ENCODE measurements around the gene FBXL22.
A peak's percentile ranks its signal among the peaks of the same experiment; 100 is the strongest.

The FBXL22 gene, protein sequence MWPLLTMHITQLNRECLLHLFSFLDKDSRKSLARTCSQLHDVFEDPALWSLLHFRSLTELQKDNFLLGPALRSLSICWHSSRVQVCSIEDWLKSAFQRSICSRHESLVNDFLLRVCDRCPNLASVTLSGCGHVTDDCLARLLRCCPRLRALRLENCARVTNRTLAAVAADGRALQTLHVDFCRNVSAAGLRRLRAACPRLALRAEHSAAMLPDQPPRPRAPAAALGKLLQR

DNA sequence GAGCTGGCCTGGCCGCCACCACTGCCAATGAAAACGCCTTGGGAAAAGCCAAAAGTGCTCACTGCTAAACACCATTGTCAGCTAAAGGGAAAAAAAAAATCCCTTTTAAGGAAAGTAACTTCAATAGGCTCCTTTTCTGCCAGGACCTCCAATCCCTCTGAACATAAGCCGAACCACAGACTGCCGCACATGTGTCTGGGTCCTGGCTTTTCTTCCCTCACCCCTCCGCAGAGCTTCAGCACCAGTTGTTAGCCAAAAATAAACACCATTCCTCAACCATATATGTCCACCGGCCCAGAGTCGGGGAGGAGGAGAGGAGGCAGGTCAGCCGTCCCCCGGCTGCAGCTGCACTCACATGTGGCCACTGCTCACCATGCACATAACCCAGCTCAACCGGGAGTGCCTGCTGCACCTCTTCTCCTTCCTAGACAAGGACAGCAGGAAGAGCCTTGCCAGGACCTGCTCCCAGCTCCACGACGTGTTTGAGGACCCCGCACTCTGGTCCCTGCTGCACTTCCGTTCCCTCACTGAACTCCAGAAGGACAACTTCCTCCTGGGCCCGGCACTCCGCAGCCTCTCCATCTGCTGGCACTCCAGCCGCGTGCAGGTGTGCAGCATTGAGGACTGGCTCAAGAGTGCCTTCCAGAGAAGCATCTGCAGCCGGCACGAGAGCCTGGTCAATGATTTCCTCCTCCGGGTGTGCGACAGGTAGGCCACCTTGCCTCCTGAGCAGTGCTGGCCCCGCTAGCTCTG, at the start of gene FBXL22:
FBXL22 (plus strand) TSS at position 350 of the 753 bp plus-strand sequence; CDS start at position 356, 6 bp downstream.
- DNase-seq: no peak
- in situ Hi-C loops (cut with MboI; ENCODE audit: low pct_unique_long_range_greater_than_20kb, low sequenced_read_pairs): no loop called here

DNA sequence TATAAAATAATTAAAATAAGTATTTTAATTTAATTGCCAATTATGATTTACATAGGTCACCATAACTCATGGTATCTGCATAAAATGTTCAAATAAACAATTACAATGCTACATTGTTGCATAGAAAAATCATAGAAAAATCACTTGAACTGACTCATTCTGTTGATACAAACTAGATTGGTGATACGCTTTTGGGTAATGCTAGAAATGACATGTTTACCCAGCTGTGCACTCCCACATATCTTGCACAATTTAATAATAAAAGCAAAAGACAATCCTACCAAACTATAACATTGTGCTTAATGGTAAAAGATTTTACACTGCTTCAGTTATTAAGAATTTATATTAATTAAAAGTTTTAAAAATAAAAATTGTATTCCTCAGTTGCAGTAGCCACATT, 45.8 kb upstream of the FBXL22 start:
- in situ Hi-C loops (cut with MboI; ENCODE audit: low pct_unique_long_range_greater_than_20kb, low sequenced_read_pairs): no loop called here
- DNase-seq: no peak

DNA sequence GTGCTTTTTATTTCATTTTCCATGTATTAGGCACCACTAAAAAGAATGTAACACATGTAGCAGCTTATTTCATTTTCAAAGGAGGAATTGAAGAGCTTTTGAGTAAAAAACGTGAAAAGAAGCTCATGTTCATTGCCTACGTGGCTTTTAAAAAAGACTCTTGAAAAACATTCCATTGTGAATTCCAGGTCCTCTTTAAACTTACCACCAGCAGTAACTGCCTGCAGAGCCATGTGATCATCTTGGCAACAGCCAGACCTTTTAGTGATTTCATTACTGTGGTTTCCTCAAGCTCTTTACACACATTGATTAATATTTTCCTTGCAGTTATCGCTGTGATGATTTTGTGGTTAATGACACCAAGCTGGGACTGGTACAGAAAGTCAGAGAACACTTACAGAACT, 43.8 kb upstream of the FBXL22 start:
- in situ Hi-C loops (cut with MboI; ENCODE audit: low pct_unique_long_range_greater_than_20kb, low sequenced_read_pairs): no loop called here
- DNase-seq: peak; percentile 20

DNA sequence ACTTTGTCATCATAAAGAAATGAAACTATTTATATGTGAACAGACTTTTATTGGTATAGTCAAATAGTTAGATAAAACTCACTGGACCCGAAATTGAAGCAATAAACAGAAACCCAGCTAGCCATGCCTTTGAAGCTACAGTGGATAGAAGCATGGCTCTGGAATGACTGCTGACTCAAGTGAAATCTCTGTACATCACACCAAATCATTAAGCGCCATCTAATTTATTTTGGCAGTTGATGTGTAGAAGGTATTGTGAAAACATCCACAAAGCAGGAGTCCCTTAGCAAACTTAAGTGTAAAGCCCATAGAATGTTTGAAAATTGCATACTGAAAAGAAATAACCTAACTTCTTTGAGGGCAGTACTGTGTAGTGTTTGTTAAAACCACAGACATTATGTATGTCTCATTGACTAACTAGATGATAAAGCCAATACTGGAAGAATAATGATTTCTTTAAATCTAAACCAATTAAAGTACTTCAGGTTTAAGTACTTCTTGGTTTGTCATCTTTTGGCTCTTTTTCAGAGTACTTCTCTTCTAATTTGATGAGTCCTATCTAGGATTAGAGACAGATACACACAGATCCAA, 42.8 kb upstream of the FBXL22 start:
- no peak for DNase-seq
- in situ Hi-C loops (cut with MboI; ENCODE audit: low pct_unique_long_range_greater_than_20kb, low sequenced_read_pairs): no loop called here

DNA sequence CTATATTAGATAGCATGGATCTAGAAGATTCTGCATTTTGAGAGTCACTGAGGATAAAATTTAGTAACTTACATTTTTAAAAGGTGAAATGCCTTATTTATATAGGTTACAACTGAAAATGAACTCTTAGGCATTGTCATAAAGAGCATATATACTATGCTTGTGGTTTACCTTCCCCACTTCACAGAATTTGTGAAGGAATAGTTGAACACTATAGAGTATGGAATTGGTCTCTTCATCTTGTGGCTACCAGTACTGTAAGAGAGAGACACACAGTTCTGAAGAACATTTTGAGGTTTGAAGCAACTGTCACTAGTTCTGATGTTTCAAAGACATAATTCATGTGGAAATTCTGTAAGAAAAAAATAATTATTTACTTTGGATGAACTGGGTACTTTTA, 41.7 kb upstream of the FBXL22 start:
- no peak for DNase-seq
- in situ Hi-C loops (cut with MboI; ENCODE audit: low pct_unique_long_range_greater_than_20kb, low sequenced_read_pairs): no loop called here

DNA sequence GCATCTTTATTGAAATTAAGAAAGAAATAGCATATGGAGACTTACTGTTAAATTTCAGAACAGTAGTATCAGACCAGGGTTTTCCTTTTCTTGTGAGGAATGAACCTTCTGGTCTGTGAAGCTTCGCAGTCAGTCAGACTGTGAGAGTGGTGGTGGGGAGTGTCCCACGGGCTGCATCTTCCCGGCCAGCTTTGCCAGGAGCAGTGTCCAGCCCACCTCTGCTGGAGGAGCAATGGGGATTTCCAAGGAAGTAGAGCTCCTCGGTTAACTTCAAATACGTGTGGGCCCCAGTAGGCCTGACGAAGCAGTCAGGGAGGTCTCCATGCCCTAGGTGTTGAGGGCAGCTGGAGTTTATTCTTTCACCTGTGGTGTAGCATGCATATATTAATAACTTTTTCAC, 40.9 kb upstream of the FBXL22 start:
- no peak for DNase-seq
- in situ Hi-C loops (cut with MboI; ENCODE audit: low pct_unique_long_range_greater_than_20kb, low sequenced_read_pairs): no loop called here

DNA sequence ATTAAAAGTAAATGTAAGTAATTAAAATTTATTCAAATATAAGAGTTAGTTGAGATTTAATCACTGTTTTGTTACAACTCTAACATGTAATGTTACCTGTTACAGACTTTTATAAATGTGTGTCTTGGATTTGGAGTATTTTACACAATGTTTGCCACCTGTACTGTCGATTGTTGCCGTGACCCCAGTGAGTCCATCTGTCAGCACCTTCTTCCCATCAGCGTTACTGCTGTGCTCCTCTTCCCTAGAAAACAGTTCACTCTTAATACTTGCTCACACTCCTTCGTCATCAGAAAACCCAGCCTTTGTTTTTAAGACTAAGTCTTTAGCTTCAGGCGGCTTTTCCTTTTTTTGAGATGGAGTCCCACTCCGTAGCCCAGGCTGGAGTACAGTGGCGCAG, 40.5 kb upstream of the FBXL22 start:
- DNase-seq: no peak
- in situ Hi-C loops (cut with MboI; ENCODE audit: low pct_unique_long_range_greater_than_20kb, low sequenced_read_pairs): no loop called here

DNA sequence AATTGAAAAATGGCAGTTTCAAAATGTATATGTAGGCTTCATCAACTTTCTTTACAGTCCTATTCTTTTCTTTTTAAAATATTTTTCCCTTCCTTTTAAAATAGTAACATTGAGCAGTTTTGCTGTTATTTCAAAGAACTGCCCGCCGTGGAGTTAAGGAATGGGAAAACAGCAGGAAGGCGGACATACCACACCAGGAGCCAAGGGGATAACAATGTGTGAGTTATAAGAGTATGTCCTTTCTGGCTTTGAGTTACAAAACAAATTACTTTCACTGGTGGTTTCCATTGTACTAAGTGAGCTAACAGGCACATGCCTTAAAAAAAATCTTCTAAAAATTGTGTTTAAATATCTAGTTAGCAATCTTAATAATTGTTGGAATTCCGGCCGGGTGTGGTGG, 37.4 kb upstream of the FBXL22 start:
- DNase-seq: no peak
- in situ Hi-C loops (cut with MboI; ENCODE audit: low pct_unique_long_range_greater_than_20kb, low sequenced_read_pairs): no loop called here

DNA sequence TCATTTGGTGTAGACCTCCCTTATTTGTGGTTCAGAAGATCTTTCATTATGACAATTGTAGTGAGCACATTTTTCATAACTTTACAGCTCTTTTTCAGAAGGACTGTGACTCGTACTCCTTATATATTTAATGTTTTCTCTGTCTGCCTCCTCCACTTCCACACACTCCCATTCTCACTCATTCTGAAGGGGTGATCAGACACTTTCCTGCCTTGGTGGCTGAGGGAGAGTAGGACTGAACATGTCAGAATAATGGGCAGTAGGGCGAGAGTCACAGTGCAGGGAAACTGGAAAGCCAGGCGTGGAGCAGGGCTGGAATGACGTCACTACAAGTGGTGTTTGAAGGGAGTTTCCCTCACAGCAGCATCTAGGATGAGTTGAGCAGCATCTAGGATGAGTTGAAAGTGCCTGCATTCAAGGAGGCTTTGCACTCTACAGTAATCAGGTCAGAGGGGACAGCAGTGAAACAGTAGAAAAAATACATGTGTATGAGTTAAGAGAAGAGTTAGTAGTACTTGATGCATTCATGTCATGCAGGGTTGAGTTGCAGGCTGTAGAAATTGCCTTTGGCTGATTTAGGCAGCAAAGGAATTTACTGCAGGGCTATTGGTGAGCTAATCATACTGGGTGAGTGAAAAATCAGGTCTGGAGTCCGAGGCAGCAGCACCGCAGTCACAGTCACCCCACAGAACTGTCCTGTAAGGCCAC, 36.3 kb upstream of the FBXL22 start:
- in situ Hi-C loops (cut with MboI; ENCODE audit: low pct_unique_long_range_greater_than_20kb, low sequenced_read_pairs): no loop called here
- no peak for DNase-seq

DNA sequence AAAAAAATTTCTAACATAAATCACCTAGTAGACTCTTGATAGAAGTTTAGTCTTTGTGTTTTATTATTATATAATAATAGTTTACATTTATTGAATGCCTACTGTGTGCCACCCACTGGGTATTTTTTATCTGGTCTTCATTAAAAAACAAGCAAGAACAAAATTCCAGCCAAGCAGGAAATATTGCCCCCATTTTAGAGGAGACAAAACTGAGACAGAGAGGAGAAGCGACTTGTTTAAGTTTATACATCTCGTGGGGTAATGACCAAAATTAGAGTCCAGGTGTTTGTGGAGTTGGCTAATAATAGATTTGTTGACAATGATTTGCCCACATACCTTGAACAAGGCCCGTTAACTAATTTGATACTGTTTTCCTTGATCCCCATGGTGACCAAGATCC, 33.1 kb upstream of the FBXL22 start:
- DNase-seq: no peak
- in situ Hi-C loops (cut with MboI; ENCODE audit: low pct_unique_long_range_greater_than_20kb, low sequenced_read_pairs): no loop called here

DNA sequence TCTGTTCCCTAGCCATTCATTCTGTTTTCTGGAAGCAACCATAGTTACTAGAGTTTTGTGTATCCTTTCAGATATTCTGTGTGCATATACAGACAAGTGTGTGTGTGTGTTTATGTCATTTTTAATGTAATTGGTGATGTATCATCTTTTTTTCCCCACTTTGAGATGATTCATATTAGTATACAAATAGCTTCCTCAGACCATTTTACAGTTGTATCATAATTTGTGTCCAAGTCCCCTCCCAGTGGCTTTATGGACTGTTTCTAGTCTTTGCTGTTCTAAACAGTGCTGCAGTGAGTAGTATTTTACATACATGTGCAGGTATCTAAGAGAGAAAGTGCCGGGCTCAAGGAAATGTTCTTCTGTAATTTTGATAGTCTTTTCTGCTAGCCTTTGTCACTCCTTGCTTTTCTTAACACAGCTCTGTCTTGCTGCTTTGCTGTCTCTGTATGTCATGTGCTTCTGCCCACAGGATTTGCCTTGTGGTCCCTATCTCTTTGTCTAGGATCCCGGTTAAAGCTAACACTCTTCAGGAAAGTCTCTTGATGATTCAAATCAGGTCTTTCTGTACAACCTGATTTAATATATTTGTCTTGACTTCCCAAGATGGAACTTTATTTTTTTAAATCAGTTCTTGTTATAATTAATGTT, 31.5 kb upstream of the FBXL22 start:
- no peak for DNase-seq
- in situ Hi-C loops (cut with MboI; ENCODE audit: low pct_unique_long_range_greater_than_20kb, low sequenced_read_pairs): no loop called here

DNA sequence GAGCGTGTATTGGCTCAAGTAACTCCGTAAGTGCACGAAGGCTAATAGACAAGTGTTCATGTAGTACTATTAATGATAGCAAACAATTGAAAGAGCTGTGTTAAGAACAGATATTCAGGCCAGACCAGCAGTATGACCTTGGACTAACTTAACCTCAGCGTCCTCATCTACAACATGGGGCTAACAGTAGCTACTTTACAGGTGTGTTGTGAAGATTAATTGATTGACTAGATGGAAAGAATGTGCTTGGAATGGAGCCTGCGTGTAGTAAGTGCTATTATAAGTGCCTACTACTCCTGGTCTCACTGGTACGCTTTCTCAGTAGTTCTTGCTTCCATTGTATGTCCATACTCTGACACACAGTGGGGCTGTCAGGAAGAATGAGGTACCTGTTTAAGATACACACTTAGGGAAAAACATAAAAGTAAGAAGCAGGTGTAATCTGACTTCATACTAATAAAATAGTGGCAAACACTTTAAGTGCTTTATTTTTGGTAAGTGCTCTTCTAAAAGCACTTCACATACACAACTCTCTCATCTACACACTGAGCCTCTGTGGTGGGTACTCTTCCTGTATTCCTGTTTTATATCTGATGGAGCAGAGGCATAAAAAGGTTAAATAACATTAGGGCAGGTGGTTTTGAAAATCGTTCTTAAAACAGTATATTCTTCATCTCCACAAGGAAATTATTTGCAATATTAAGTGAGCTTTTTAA, 24.3 kb upstream of the FBXL22 start:
- in situ Hi-C loops (cut with MboI; ENCODE audit: low pct_unique_long_range_greater_than_20kb, low sequenced_read_pairs): no loop called here
- DNase-seq: no peak

DNA sequence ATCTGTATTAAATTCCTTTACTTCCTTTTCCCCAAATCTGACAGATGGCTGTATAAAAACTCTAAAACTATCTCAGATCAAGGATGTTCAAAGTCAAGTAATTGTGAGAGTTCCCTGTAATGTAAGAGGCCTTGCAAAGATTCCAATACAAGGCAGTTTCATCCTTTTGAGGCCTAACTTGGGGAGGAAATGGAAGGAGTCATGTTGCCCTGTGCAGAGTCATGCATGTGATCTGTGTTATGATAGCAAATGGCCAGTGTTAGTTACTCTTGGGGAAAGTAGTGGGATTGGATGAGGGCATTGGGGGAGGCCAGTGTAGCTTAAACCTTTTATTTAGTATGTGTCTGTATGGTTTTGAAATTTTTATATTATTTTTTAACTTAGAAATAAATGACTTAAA, 23.7 kb upstream of the FBXL22 start:
- in situ Hi-C loops (cut with MboI; ENCODE audit: low pct_unique_long_range_greater_than_20kb, low sequenced_read_pairs): no loop called here
- DNase-seq: no peak

DNA sequence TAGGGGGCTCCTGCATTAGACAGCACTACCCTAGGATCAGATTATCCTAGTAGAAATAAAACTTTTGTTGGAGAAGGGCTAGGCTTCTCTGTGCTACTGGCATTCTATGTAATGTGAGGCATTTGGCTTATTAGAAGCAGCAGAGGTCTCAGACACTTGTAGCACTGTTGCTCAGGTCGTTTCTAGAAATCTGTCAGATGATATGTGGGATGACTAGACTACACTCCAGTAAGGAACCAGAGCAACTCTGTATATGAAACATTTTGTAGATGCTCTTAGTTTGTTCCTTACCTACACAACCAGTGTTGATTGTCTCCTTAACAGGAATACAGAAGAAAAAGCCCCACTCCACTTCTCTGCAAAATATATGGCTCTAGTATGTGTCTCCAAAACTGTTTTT, 21.9 kb upstream of the FBXL22 start:
- in situ Hi-C loops (cut with MboI; ENCODE audit: low pct_unique_long_range_greater_than_20kb, low sequenced_read_pairs): no loop called here
- no peak for DNase-seq

DNA sequence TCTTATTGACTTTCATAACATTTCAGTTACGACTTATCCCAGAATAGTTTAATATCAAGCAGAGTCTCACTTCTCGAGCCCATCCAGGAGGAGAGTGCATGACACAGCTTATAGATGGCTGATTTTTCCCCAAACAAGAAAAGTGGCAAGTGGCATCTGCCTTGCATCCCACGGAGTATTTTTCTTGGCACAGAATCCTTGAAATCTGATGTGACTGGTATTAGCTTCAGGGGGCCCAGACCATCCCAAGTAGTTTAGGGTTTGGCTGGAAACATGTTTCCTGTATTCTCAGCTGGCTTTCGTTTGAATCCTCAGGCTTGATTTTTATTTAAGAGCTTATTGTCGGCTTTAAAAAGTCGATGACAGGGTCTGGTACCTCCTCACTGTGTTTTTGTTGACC, 20.7 kb upstream of the FBXL22 start:
- in situ Hi-C loops (cut with MboI; ENCODE audit: low pct_unique_long_range_greater_than_20kb, low sequenced_read_pairs): no loop called here
- DNase-seq: no peak

DNA sequence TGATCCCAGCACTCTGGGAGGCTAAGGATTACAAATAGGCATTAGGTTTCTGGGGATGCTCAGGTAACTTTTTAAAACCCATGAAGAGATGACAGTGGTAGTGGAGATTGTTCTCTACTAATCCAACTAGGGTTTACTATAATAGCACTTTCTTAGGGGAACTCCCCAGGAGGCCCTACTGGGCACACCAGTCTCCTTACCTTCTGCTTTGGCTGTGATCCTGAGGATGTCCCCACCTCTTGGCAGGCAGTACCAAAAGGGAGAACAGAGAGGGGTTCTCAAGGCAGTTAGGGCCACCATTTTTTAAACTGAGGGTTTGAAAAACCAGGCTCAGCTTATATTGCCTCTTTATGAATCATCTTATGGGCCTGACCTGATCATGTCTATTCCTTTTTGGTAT, 15.0 kb upstream of the FBXL22 start:
- in situ Hi-C loops (cut with MboI; ENCODE audit: low pct_unique_long_range_greater_than_20kb, low sequenced_read_pairs): no loop called here
- no peak for DNase-seq

DNA sequence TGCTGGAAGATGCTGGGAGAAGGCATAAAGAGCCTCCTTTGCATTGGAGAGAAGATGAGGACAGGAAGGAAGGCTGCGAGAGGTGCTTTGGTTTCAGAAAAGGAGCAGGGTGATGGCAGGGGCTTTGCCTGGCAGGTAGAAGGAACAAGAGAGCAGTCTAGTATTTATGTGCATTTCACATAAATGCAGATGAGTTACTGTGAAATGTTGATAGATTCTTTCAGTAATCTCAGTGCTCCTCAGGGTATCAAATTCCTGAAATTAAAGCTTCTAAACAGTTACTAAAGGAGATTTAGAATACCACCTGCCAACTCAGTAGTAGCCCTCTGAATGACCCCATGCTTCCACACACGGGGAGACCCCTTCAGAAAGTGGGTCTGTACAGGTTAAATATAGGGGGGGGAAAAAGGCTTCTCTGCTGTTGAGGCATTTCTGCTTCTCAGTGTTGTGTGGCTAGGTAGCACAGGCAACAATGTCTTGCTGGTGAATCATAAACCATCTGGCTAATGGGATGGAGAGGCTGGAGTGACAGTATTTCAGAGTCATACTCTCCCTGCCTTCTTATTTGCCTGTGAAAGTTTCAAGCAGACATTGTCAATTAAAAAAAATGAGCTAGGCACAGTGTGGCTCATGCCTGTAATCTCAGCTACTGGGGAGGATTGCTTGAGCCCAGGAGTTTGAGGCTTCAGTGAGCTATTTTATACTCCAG, 14.3 kb upstream of the FBXL22 start:
- in situ Hi-C loops (cut with MboI; ENCODE audit: low pct_unique_long_range_greater_than_20kb, low sequenced_read_pairs): no loop called here
- DNase-seq: no peak

DNA sequence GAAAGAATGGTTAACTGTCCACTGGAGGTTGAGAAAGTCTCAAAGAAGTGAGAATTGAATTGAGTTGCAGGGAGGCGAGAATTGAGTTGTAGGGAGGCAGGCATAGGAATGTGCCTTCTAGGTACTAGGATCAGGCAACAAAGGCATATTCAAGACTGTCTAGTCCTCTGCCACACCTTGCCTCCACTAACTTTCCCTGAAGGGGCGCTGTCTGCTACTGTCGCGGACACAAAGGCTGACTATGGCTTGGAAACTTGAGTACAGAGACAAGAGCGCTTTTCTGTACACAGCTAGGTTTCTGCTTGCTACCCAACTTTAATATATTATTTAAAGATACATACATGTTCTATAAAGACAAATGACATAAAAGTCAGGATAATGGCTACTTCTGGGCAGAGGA, 10.4 kb upstream of the FBXL22 start:
- DNase-seq: no peak

More for the DNA sequence above, 10.4 kb upstream of the FBXL22 start:
- in situ Hi-C loops (cut with MboI; ENCODE audit: low pct_unique_long_range_greater_than_20kb, low sequenced_read_pairs): no loop called here

Measured in KBM-7 (cell line).